Fibroblast of gingiva (primary cell): ENCODE results near the gene XAGE1A.
"Not testable (repeated sequence)": the region's sequence is repeated elsewhere in the genome, so short reads cannot be mapped to it uniquely, and the experiment has no call there.

ENCODE experiments used
- DNase-seq: peaks from one replicate; pipeline ENCODE4 v3.0.0-alpha.2; 2011; ENCODE audit warnings: low read depth

The XAGE1A gene, protein sequence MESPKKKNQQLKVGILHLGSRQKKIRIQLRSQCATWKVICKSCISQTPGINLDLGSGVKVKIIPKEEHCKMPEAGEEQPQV

DNA sequence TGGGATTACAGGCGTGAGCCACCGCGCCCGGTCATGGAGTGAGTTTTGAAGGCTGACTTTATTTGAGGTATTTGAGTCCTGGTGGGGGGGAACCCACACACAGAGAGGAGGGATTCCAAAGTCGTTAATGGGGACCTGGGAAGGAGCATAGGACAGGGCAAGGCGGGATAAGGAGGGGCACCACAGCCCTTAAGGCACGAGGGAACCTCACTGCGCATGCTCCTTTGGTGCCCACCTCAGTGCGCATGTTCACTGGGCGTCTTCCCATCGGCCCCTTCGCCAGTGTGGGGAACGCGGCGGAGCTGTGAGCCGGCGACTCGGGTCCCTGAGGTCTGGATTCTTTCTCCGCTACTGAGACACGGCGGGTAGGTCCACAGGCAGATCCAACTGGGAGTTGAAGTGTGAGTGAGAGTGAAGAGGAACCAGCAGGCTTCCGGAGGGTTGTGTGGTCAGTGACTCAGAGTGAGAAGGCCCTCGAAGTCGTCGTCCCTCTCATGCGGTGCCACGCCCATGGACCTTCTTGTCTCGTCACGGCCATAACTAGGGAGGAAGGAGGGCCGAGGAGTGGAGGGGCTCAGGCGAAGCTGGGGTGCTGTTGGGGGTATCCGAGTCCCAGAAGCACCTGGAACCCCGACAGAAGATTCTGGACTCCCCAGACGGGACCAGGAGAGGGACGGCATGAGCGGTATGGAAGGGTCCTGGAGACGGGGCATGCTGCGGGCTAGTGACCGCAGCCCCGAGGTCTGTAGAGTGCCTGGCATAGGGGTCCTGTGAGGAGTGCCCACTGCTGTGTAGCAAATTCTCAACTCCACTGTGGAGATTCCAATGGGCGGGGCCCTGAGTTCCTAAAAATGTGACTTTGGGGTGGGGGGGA lies at the start of gene XAGE1A:
Gene XAGE1A, plus strand, starts transcription at position 264 of the 874 bp plus-strand sequence. CDS start 1,554 bp downstream, outside the sequence.
- DNase-seq, result not testable (repeated sequence)

DNA sequence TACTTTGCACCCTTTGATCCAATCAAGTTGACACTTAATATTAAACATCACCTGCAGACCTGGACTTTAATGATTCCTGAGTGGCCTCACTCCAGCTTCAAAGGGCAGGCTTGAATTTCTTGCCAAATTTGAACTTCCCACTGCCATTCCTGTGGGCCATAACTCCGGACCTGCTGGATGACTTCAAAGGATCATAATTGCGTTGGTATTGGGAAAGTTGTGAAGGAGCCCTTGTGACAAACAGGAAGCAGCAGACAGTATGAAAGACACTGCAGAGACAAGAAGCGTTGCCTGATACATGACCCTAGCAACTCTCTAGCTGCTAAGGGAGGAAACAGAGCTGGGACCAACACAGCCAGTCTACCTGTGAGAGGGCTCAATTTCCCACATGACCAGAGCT lies 43.6 kb upstream of the XAGE1A start:
- not testable (repeated sequence) for DNase-seq

DNA sequence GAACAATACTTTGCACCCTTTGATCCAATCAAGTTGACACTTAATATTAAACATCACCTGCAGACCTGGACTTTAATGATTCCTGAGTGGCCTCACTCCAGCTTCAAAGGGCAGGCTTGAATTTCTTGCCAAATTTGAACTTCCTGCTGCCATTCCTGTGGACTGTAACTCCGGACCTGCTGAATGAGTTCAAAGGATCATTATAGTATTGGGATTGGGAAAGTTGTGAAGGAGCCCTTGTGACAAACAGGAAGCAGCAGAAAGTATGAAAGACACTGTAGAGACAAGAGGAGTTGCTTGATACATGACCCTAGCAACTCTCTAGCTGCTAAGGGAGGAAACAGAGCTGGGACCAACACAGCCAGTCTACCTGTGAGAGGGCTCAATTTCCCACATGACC lies 24.3 kb upstream of the XAGE1A start:
- not testable (repeated sequence) for DNase-seq

DNA sequence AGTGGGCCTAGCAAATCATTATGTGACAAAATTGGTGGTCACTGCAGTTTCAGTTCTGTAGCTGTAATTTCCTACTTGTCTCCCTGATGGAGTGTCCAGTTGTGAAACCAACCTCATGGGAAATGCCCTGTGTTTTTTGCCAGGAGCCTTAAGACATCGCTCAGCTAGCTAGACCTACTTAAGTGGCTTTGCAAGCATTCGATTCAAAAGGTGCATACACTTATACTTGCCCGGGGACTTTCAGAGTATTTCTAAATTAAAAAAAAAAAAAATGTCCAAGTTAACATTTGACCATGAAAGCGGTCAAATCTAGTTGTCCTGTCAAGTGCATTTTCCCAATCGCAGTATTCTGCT lies 788 bp downstream of the XAGE1A start:
- not testable (repeated sequence) for DNase-seq

DNA sequence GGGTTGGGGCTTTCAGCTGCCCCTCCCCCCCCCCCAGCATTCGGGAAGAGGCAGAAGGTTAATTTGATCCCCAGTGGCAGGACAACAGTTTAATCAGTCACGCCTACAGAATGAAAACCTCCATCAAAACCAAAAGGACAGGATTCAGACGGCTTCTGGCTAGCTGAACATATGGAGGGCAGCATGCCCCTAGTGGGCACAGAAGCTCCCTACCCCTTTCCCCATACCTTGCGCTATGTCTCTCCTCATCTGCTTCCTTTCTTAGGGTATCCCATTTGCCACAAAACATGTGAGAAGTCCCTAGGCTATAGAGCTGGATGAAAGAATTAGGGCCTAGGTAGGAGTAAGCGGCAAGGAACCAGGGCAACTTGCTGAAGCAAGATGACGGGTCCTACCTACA lies 5.8 kb downstream of the XAGE1A start:
- DNase-seq, result not testable (repeated sequence)

DNA sequence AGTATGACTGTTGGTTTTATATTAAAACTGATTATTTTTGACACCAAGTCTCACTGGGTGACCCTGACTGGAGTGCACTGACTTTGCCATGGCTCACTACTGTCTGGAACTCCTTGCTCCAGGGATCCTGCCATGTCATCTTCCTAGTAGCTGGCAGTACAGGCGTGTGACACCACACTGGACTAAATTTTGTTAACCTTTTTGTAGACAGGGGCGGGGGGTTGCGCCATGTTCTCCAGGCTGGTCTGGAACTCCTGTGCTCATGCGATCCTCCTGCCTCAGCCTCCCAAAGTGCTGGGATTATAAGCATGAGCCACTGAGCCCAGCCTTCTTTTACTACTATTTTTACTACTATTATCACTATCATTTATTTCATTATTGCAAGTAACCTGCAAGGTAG lies 8.9 kb downstream of the XAGE1A start:
- DNase-seq, result no peak

DNA sequence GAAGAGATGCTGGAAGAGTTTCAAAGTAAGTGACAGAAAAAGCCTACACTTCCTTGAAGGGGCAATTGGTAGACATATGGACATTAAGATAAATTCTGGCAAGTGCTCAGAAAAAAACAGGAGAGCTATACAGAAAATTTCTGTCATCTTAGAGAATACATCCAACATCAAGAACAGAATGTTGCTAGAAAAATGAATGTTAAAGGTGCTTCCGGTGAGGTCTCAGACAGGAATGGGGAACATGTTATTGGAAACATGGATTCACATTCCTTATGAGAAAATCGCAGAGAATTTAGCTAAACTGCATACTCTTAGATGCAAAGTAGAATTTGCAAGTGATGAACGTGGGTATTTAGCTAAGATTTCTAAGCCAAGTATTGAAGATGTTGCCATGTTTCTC lies 11.7 kb downstream of the XAGE1A start:
- no peak for DNase-seq

DNA sequence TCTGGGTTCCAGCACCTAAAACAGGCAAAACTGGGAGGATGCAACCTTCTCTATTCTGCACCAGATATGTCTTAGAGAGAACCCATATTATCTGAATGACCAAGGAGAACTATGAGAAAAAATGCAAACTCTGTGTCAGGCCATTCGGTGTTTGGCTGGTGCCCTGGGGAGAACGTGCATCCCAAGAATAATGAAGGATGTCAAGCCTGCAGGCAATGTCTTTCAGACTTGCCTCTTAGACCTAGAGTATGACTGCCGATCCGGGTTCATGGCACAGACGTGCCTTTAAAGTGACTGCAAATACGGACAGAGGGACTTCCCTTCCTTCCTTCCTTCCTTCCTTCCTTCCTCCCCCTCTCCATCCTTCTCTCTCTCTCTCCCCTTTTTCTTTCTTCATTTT lies 14.3 kb downstream of the XAGE1A start:
- no peak for DNase-seq

DNA sequence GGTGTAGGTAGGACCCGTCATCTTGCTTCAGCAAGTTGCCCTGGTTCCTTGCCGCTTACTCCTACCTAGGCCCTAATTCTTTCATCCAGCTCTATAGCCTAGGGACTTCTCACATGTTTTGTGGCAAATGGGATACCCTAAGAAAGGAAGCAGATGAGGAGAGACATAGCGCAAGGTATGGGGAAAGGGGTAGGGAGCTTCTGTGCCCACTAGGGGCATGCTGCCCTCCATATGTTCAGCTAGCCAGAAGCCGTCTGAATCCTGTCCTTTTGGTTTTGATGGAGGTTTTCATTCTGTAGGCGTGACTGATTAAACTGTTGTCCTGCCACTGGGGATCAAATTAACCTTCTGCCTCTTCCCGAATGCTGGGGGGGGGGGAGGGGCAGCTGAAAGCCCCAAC lies 15.5 kb downstream of the XAGE1A start:
- DNase-seq, result not testable (repeated sequence)

DNA sequence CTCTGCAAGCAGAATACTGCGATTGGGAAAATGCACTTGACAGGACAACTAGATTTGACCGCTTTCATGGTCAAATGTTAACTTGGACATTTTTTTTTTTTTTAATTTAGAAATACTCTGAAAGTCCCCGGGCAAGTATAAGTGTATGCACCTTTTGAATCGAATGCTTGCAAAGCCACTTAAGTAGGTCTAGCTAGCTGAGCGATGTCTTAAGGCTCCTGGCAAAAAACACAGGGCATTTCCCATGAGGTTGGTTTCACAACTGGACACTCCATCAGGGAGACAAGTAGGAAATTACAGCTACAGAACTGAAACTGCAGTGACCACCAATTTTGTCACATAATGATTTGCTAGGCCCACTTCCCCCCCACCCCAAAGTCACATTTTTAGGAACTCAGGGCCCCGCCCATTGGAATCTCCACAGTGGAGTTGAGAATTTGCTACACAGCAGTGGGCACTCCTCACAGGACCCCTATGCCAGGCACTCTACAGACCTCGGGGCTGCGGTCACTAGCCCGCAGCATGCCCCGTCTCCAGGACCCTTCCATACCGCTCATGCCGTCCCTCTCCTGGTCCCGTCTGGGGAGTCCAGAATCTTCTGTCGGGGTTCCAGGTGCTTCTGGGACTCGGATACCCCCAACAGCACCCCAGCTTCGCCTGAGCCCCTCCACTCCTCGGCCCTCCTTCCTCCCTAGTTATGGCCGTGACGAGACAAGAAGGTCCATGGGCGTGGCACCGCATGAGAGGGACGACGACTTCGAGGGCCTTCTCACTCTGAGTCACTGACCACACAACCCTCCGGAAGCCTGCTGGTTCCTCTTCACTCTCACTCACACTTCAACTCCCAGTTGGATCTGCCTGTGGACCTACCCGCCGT lies 20.7 kb downstream of the XAGE1A start:
- not testable (repeated sequence) for DNase-seq

DNA sequence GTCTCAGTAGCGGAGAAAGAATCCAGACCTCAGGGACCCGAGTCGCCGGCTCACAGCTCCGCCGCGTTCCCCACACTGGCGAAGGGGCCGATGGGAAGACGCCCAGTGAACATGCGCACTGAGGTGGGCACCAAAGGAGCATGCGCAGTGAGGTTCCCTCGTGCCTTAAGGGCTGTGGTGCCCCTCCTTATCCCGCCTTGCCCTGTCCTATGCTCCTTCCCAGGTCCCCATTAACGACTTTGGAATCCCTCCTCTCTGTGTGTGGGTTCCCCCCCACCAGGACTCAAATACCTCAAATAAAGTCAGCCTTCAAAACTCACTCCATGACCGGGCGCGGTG lies 21.3 kb downstream of the XAGE1A start, which contains the start of gene XAGE1B:
Gene XAGE1B, minus strand, starts transcription at position 77 of the 339 bp plus-strand sequence. CDS start 1,536 bp downstream, outside the sequence.
- not testable (repeated sequence) for DNase-seq

DNA sequence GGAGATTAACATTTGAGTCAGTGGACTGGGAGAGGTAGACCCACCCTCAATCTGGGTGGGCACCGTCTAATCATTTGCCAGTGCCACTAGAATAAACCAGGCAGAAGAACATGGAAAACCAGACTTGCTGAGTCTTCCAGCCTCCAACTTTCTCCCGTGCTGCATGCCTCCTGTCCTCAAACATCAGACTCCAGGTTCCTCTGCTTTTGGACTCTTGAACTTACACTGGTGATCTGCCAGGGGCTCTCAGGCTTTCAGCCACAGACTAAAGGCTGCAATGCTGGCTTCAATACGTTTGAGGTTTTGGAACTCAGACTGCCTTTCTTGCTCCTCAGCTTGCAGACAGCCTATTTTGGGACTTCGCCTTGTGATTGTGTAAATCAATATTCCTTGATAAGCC lies 45.4 kb downstream of the XAGE1A start:
- not testable (repeated sequence) for DNase-seq

DNA sequence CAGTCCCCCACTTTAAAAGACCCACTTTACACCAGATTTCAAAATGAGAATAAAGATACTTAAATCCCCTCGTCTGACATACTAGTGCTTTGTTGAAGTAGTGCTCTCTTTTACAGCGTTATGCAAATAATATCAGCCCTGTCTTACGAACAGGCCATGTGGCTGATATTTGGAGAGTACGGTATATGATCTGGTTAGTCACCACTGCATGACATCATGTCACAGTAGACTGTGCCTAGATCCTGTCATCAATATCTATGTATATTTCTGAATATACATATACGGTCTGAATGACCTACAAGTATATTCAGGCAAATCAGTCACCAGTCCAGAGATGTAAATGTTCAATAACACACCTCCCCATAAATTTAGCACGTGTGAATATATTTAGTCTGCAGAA lies 46.7 kb downstream of the XAGE1A start:
- DNase-seq, result no peak

DNA sequence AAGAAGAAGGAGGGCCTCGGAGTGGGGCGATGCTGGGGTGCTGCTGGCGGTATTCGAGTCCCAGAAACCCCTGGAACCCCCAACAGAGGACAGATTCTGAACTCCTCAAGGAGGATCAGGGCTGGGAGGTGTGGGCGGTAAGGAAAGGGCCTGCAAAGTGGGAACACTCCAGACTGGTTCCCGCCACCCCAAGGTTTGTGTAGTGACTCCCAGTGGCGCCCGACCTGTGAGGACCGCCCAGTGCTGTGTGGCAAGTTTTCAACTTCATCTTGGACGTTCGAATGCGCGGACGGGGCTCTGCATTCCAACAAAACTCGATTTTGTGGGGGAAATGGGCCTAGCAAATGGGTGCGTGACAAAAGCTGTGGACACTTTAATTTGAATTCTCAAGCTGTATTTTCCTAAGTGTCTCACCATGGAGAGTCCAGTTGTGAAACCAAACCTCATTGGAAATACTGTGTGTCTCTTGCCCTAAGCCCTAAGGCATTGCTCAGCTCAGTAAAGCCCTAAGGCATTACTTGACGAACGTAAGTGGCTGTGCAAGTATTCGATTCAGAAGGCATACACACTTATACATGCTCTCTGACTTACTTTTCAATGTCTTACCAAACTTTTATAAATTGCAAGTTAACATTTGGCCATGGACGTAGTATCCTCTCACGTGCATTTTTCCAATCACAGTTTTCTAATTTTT lies 48.7 kb downstream of the XAGE1A start:
- DNase-seq, result no peak

DNA sequence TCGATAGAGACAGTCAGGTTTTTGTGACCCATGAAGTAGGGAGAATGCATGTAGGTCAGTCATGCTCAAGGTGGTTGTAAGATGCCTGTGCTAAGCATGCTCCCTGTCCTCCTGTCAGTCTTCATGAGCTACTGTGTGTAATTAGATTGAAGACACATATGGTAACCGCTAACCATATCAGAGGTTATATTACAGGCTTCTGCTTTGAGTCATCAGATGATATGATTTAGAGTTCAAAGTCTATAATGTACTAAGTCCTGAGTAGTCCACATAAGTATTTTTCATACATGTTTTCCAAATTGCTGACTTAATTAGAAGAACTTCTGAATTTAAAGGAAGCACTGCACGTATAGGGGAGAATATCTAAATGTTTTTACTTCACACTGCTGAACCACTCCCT lies 53.2 kb downstream of the XAGE1A start:
- not testable (repeated sequence) for DNase-seq
